HG02623 (cell line): Measurements from ENCODE around the gene FBP2.
"Not testable (repeated sequence)": the region's sequence is repeated elsewhere in the genome, so short reads cannot be mapped to it uniquely, and the experiment has no call there.

ENCODE experiments used
- ATAC-seq: cut with Tn5 transposase; IDR thresholded peaks from one replicate; pipeline ENCODE4 v1.9.1; 2021; ENCODE audit warnings: moderate library complexity; ENCODE audit not compliant: unreplicated experiment

FBP2 gene

DNA sequence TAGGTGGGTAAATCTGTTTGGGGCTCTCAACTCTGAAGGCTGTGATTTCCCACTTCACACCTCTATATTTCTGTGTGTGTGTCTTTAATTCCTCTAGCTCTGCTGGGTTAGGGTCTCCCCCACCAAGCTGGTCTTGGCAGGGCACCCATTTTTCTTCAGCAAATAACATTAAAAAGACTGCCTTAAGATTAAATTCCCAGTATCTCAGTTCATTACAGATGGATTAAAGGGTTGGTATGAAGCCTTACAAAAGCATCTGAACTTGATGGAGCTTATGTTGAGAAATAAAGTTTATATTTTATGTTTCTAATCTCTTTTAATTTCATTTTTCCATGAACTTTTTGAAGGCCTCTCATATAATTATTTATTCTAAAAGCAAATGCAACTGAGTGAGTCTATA lies 27.1 kb downstream of the FBP2 start:
- ATAC-seq: no peak

DNA sequence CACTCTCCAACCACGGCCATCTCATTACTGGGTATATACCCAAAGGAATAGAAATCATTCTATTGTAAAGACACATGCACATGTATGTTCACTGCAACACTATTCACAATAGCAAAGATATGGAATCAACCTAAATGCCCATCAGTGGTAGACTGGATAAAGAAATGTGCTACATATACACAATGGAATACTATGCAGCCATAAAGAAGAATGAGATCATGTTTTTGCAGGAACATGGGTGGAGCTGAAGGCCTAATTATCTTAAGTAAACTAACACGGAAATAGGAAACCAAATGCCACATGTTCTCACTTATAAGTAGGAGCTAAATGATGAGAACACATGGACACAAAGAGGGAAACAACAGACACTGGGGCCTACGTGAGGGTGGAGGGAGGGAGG lies 29.3 kb downstream of the FBP2 start:
- ATAC-seq: not testable (repeated sequence)

- no peak for ATAC-seq
These were observed 30.1 kb downstream of the FBP2 start for GRCh38 chr9:94563548-94563947.

GRCh38 chr9:94560237-94560636 lies 33.4 kb downstream of the FBP2 start:
- ATAC-seq: no peak

DNA sequence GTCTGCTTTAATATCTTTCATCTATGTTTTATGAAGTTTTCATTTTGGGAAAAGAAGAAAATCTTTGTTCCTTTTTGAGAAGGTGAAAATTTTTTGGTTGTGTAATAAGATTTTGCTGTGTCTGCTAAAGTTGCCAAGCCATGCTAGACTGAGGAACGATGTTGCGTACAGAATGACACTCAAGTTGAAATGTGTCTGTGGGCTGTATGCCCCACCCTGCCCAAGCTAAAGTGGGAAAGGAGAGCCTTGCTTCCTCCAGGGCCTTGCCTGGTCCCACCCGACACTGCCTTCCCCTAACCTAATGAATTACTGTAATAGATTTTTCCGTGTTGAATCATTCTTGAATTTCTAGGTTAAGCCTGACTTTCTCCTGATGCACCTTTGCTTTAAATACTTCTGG lies 36.2 kb downstream of the FBP2 start:
- ATAC-seq: no peak

GRCh38 chr9:94554439-94555331 lies 38.9 kb downstream of the FBP2 start, which contains the start of gene PCAT7:
TSS of gene PCAT7 (plus strand) at chr9:94555083.
- ATAC-seq: no peak

GRCh38 chr9:94554078-94554438 lies 39.6 kb downstream of the FBP2 start:
- no peak for ATAC-seq

DNA sequence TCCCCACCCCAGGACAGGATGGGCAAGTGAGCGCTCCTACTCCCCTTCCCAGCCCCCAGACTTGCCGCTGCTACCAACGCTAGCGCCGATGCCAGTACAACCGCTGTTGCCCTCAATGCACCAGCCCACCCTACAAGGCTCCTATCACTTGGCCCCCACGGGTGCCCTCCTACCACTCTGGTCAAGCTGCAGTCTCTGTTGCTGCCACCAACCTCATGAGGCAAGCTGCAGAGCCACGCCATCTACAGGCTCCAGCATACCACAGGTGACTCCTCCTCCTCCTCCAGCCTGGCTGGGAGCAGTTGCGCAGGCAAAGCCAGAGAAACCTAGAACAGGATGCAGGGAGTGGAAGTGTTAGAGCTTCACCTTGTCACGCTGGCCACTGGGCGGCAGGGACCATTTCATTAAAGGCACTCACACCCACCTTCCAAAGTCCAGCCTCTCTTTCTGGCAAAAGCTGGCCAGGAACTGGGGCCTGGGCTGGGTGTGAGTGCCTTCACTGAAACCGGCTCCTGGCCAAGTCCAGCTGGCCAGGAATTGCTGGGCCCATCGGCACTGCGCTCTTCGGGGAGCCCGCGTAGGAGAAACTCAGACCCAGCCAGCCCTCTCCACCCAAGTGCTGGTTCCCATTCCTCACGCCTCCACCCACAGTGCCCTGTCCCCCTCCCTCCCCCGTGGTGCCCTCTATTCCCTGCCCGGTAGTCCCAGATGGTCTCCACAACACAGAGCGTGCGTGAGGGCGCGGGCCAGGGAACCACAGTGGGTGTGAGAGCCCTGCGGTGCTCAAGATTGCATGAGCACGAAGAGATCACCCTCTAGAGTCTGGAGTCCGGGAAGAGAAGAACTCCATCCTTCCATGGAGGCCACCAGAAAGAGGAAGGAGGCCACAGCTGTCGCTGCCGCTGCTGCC lies 40.3 kb downstream of the FBP2 start:
- ATAC-seq: no peak

GRCh38 chr9:94545940-94546339 lies 47.7 kb downstream of the FBP2 start:
- ATAC-seq: no peak

GRCh38 chr9:94544335-94544734 lies 49.3 kb downstream of the FBP2 start:
- ATAC-seq: not testable (repeated sequence)

DNA sequence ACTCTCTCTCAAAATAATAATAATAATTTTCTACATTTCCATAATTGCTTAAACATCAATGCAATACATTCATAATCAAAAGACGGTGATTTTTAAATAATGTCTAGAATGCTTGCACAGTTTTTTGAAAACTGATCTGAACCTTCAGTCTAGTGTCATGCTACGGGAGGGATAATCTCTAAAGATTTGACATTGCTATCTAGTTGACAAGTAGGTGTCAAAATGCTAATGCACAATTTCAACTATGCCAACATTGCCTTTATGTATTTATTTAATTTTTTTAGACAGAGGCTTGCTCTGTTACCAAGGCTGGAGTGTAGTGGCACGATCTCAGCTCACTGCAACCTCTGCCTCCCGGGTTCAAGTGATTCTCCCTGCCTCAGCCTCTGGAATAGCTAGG lies 54.7 kb downstream of the FBP2 start:
- no peak for ATAC-seq

- ATAC-seq: no peak
These were observed 58.7 kb downstream of the FBP2 start for GRCh38 chr9:94534901-94535300.

- ATAC-seq: no peak
These were observed 60.0 kb downstream of the FBP2 start for GRCh38 chr9:94533601-94534000.

GRCh38 chr9:94533155-94533554 lies 60.5 kb downstream of the FBP2 start:
- no peak for ATAC-seq

DNA sequence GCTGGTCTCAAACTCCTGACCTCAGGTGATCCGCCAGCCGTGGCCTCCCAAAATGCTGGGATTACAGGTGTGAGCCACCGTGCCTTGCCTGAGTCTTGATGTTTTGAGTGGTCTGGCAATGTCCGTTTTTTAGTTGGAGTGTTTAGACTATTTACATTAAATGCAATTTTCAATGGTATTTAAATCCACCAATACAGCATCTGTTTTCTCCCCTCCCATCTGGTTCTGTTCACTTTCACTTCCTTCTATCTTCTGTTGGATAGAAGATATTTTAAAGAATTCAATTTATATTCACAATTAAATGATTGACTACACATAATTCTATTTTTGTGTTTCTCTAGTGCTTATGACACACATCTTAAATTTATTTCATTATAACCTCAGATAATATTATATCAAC lies 64.7 kb downstream of the FBP2 start:
- ATAC-seq: no peak

GRCh38 chr9:94526951-94527350 lies 66.7 kb downstream of the FBP2 start:
- ATAC-seq: no peak

DNA sequence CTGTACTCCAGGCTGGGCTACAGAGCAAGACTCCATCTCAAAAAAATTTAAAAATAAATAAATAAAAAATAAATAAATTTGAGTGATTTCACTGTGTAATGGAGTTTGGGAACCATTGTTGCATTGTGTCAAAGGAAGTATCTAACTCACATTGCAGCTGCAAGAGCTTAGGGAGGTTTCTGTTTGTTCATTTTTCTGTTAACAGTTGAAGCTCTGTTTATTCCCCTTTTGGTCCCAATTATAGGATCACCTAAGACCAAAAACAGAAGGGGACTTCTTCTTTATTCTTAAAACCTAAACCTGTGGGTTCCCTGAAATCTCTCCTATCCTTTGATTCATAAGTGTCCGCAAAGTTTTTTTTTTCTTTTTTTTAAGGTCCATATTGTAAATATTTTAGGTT lies 67.4 kb downstream of the FBP2 start:
- no peak for ATAC-seq

DNA sequence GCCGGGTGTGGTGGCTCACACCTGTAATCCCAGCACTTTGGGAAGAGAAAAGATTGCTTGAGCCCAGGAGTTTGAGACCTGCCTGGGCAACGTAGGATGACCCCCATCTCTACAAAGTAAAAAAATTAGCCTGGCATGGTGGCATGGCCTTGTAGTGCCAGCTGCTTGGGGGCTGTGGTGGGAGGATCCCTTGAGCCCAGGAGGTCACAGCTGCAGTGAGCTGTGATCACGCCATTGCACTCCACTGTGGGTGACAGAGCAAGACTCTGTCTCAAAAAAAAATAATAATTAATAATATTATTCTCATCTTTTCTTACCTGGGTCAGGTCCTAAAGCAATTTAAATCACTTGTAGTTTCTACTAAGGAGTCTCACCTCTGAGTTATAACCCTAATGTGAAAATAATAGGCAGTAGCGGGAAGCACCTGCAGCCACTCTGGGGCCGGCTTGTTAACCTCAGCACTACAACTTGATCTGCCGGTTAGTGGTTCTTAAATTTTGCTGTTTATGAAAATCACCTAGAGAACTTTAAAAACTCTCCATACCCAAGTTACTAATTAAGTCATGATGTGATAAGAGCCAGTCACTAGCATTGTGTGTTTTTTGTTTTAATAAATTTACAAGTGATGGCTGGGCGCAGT lies 68.1 kb downstream of the FBP2 start:
- ATAC-seq: no peak

DNA sequence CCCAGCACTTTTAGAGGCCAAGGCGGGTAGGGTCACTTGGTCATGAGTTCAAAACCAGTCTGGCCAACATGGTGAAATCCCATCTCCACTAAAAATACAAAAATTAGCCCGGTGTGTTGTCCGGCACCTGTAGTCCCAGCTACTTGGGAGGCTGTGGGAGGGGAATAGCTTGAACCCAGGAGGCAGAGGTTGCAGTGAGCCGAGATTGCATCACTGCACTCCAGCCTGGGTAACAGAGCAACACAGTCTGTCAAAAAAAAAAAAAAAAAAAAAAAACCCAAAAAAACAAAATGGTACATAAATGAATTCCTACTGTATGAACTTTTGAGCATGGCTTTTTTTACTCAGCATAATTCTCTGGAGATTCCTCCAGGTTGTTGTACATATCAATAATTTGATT lies 76.4 kb downstream of the FBP2 start:
- ATAC-seq: no peak

- no peak for ATAC-seq
These were observed 78.9 kb downstream of the FBP2 start for GRCh38 chr9:94514722-94515121.

DNA sequence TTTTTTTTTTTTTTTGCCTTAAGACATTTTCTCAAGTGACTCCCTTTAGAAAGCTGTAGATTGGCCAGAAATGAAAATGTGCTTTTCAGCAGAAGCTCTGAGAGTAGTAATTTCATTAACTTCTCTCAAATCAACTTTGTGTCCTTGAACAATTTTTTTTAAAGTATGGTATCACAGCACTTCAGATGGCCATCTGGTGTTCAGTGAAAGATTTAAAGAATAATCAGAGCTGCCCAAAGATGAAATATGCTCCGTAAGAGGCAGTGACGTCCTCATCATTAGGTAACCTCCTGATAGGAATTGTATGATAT lies 81.7 kb downstream of the FBP2 start:
- ATAC-seq: no peak
